GM13977 (cell line): Measurements from ENCODE around the gene TOR1AIP1.
A peak's percentile ranks its signal among the peaks of the same experiment; 100 is the strongest.

ENCODE experiments used
- DNase-seq: peaks from one replicate; pipeline ENCODE4 v3.0.0; 2012; ENCODE audit warnings: low spot score
- in situ Hi-C: fragments of 300-500 bp; cut with MboI; formaldehyde crosslinking; loops from one replicate; pipeline ENCODE4 v1.12.0; 2022; ENCODE audit warnings: low sequenced_read_pairs, low pct_unique_long_range_greater_than_20kb, mixed read lengths, inconsistent platforms; ENCODE audit not compliant: unreplicated experiment
- TF ChIP-seq, protein P1 (sequence below): IDR thresholded peaks from 2 replicates; pipeline ENCODE4 v1.5.1; 2012; ENCODE audit warnings: mild to moderate bottlenecking, control low read depth; ENCODE audit not compliant: insufficient read depth; ENCODE audit errors: extremely low read depth, missing control alignments

Gene TOR1AIP1

DNA sequence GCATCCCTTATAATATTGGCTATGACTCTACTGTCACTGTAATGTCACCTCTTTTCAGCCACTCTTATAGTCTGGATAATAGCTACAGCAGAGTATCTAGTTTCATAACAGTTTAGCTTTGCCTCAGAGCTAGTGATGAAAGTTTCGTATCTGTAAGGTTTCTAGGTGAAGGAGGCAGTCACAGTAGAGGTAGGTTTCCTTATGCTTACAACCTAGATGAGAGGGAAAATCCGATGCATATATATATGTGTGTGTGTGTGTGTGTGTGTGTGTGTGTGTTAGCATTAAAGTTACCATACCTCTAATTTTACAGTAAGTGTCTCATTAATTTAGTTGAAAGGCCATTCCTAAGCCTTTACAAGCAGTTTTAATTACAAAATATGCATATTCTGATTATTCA lies 2.3 kb upstream of the TOR1AIP1 start:
- TF ChIP-seq, protein P1, sequence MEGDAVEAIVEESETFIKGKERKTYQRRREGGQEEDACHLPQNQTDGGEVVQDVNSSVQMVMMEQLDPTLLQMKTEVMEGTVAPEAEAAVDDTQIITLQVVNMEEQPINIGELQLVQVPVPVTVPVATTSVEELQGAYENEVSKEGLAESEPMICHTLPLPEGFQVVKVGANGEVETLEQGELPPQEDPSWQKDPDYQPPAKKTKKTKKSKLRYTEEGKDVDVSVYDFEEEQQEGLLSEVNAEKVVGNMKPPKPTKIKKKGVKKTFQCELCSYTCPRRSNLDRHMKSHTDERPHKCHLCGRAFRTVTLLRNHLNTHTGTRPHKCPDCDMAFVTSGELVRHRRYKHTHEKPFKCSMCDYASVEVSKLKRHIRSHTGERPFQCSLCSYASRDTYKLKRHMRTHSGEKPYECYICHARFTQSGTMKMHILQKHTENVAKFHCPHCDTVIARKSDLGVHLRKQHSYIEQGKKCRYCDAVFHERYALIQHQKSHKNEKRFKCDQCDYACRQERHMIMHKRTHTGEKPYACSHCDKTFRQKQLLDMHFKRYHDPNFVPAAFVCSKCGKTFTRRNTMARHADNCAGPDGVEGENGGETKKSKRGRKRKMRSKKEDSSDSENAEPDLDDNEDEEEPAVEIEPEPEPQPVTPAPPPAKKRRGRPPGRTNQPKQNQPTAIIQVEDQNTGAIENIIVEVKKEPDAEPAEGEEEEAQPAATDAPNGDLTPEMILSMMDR = no peak
- in situ Hi-C loops = loop anchor here (10.0 kb wide), 1 partner anchor 285 kb away; no protein-coding TSS in a partner anchor
- peak; percentile 37 for DNase-seq

DNA sequence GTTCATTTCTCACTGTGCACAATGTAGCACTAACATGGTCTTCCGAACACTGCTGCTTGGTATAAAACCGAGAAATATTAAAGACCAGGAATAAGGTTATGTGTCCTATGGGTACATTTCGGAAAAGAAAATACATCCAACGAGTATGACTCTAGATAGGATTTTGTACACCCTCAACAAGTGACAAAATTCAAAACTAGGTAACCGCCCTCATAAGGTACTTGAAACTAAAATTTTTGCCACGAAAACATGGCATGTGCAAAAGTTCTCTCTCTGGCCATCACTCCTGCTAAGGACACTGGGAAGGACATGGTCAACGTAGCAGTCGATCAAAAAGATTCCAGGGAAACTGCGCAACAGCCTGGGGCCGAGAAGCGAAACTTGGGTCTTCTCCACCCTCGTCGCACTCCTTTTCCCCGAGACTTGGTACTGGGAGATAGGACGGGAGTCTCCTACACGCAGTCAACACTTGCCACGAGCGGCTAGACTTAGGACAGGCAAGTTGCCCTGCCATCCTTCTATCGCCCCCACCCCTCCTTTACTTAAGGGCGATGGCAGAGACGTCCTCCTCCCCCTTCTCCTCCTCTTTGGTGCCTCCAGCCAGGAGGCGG lies 338 bp upstream of the TOR1AIP1 start:
- TF ChIP-seq, protein P1 = no peak
- in situ Hi-C loops = no loop called here
- no peak for DNase-seq

DNA sequence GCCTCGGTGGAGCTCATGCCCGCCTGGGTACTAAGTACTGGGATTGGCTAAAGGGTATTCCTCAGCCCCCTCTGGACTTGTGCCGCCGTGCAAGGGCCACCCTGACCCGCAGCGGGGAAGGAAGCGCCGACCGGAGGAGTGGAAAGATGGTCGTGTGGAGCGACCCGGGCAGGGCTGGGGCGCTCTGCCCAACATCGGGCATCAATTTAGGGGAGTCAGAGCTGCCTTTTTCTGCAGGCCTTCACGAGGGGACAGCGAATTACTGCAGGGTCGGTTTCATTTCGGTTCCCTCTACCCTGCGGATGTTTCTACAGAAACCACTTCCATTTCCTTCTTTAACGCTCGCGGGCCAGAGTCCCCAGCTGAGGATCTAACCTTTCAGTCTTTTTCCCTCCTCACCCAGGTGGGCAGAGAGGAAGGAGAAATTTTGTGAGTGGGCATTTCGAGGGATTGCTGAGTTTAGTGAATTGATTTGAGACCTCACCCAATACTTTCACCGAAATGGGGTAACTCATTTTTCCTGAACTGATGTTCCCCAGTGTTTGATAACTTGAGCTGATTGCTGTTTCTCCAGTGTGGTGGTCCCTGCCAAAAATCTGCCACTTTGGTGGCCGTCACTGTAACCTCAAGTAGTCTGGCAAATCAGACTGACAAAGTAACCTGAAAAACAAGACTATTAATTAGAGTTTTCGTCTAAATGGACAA lies 1.1 kb downstream of the TOR1AIP1 start:
- TF ChIP-seq, protein P1 = no peak
- peak; percentile 21 for DNase-seq
- in situ Hi-C loops = no loop called here

DNA sequence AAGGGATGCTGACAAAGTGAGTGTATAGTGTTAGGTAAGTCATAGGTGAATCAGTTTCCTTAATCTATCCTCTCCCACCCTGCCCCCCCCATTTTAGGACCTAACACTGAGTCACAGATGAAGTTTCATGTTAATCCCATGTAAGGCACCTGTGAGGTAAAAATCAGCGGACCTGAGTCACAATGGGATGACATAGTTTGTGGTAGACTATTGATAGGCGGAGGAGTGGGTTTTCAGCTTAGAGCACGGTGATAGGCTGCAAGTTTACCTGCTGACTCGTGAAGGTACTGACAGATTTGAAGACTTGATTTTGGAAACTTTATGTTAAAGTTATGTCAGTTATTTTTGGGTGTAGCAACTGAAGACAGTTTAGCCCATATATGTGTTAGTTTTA lies 1.7 kb downstream of the TOR1AIP1 start:
- TF ChIP-seq, protein P1 = no peak
- DNase-seq = peak; percentile 66
- in situ Hi-C loops = no loop called here

DNA sequence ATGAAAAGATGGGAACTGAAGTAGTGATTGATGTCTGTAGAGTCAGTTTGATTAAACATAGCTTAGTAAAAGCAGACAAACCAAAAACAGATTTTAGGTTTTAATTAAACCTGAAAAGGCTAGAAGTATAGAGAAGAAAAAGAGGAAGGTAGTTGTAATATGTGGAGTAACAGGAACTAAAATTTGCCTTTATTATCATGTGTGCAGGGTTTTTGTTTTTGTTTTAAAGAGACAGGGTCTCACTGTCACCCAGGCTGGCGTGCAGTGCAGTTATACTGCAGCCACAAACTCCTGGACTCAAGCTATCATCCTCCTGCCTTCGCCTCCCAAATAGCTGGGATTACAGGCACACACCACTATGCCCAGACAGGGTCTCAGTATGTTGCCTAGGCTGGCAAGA lies 6.0 kb downstream of the TOR1AIP1 start:
- in situ Hi-C loops = no loop called here
- TF ChIP-seq, protein P1 = no peak
- no peak for DNase-seq

DNA sequence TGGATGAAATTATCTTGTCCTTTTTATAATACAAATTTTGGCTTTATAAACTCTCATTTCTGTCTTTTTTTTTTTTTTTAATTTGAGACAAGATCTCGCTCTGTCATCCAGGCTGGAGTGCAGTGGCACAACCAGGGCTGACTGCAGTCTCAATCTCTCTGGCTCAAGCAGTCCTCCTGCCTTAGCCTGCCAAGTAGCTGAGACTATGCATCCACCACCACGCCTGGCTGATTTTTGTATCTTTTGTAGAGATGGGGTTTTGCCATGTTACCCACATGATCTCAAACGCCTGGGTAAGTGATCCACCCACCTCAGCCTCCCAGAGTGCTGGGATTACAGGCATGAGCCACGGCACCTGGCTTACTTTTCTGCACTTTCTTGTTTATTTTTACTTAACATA lies 7.5 kb downstream of the TOR1AIP1 start:
- in situ Hi-C loops = no loop called here
- TF ChIP-seq, protein P1 = no peak
- no peak for DNase-seq
